HL-60 (cell line): Measurements from ENCODE around the gene CCR3.
A peak's percentile ranks its signal among the peaks of the same experiment; 100 is the strongest.

Experiments used
- DNase-seq, 2 experiments: peaks; one replicate each; pipeline ENCODE4 v3.0.0-alpha.2; 2010 to 2020; ENCODE audit warnings: low read depth in 1 of 2, low spot score in 1 of 2
- H3K27ac ChIP-seq: fragments of 250-450 bp; sonication (Bioruptor Pico); replicated peaks from 2 replicates; pipeline ENCODE4 v1.5.1; 2020; ENCODE audit warnings: mild to moderate bottlenecking, moderate library complexity
- H3K27me3 ChIP-seq: fragments of 250-450 bp; sonication (Bioruptor Pico); 2 replicates; pipeline ENCODE4 v1.5.1; 2021; ENCODE audit warnings: mild to moderate bottlenecking, moderate library complexity; ENCODE audit not compliant: insufficient read depth, poor library complexity, severe bottlenecking
- H3K4me3 ChIP-seq: replicated peaks from 2 replicates; pipeline ENCODE4 v1.5.1; 2011; ENCODE audit warnings: mild to moderate bottlenecking, control low read depth, low read length; ENCODE audit not compliant: insufficient read depth
- GABPA ChIP-seq: IDR thresholded peaks from 2 replicates; pipeline ENCODE4 v1.6.1; 2012; ENCODE audit warnings: low read depth
- POLR2AphosphoS5 ChIP-seq: IDR thresholded peaks from 2 replicates; pipeline ENCODE4 v1.6.1; 2012; ENCODE audit warnings: low read depth
- REST ChIP-seq: IDR thresholded peaks from 2 replicates; pipeline ENCODE4 v1.6.1; 2012; ENCODE audit warnings: low read depth; ENCODE audit not compliant: insufficient replicate concordance
- SPI1 ChIP-seq: IDR thresholded peaks from 2 replicates; pipeline ENCODE4 v1.6.1; 2012; ENCODE audit warnings: low read depth, mild to moderate bottlenecking, borderline replicate concordance
- TF ChIP-seq, protein P1 (sequence below): IDR thresholded peaks from one replicate; pipeline ENCODE4 v1.5.1; 2011; ENCODE audit warnings: low read length, control low read depth, inconsistent platforms; ENCODE audit not compliant: insufficient read depth

CCR3 gene

GRCh38 chr3:46289966-46290365 is 47.7 kb downstream of the CCR3 start:
- no peak for TF ChIP-seq POLR2AphosphoS5
- peak; percentile 15; the same call in 1 of the 2 replicates for TF ChIP-seq SPI1
- TF ChIP-seq GABPA: no peak
- TF ChIP-seq REST: no peak
- TF ChIP-seq, protein P1, sequence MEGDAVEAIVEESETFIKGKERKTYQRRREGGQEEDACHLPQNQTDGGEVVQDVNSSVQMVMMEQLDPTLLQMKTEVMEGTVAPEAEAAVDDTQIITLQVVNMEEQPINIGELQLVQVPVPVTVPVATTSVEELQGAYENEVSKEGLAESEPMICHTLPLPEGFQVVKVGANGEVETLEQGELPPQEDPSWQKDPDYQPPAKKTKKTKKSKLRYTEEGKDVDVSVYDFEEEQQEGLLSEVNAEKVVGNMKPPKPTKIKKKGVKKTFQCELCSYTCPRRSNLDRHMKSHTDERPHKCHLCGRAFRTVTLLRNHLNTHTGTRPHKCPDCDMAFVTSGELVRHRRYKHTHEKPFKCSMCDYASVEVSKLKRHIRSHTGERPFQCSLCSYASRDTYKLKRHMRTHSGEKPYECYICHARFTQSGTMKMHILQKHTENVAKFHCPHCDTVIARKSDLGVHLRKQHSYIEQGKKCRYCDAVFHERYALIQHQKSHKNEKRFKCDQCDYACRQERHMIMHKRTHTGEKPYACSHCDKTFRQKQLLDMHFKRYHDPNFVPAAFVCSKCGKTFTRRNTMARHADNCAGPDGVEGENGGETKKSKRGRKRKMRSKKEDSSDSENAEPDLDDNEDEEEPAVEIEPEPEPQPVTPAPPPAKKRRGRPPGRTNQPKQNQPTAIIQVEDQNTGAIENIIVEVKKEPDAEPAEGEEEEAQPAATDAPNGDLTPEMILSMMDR: no peak
- H3K4me3 ChIP-seq: no peak overlapping the region
- peak overlapping the region; percentile 36 for H3K27ac ChIP-seq
- no peaks in the 10 kb centered on the region for H3K27me3 ChIP-seq
- DNase-seq: peak in 1 of 2 experiments; percentile 71

GRCh38 chr3:46291046-46291445 is 48.8 kb downstream of the CCR3 start:
- no peak for DNase-seq
- no peaks in the 10 kb centered on the region for H3K27me3 ChIP-seq
- no peak overlapping the region for H3K4me3 ChIP-seq
- H3K27ac ChIP-seq: no peak overlapping the region; the same call in 1 of the 2 replicates
- TF ChIP-seq GABPA: no peak
- TF ChIP-seq SPI1: no peak
- TF ChIP-seq, protein P1: no peak
- TF ChIP-seq POLR2AphosphoS5: no peak
- no peak for TF ChIP-seq REST

- H3K27me3 ChIP-seq: no peaks in the 10 kb centered on the region
- H3K4me3 ChIP-seq: no peak overlapping the region
- peak in 1 of 2 experiments; percentile 12 for DNase-seq
- TF ChIP-seq POLR2AphosphoS5 (no peak), GABPA (no peak), REST (no peak), SPI1 (no peak)
- TF ChIP-seq, protein P1: no peak
- no peak overlapping the region for H3K27ac ChIP-seq
Measured at GRCh38 chr3:46293035-46293724, 50.9 kb downstream of the CCR3 start.
